Measurements from ENCODE around the gene KCND3. TPM values are rescaled to one million over a fixed set of nuclear protein-coding genes. Genes with fewer than 3 reads are reported as not detected.

KCND3 gene
- total RNA-seq, 1 donor from 2014 or later: 3.7 TPM

DNA sequence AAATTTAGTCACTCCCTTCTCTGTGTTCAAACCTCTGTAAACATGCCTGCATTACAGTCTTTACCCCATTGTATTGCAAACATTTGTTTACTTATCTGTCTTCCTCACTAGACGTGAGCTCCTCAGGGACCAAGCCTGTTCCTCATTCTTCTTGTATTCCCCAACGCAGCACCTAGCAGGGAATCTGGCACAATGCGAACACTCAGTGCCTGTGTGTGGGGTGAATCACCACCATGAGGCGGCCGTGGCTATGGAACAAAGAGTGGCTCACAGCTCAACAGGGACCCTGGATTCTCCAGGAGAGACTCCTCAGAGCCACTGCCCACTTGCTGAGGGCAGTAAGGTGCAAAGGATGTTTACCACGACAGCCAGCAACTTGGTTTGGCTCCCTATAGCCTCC lies 137.9 kb downstream of the KCND3 start:
- peak overlapping the region; percentile 49 for H3K4me3 Mint-ChIP-seq (ENCODE audit: unreplicated experiment)
- DNase-seq: no peak
- TF ChIP-seq, protein P1, sequence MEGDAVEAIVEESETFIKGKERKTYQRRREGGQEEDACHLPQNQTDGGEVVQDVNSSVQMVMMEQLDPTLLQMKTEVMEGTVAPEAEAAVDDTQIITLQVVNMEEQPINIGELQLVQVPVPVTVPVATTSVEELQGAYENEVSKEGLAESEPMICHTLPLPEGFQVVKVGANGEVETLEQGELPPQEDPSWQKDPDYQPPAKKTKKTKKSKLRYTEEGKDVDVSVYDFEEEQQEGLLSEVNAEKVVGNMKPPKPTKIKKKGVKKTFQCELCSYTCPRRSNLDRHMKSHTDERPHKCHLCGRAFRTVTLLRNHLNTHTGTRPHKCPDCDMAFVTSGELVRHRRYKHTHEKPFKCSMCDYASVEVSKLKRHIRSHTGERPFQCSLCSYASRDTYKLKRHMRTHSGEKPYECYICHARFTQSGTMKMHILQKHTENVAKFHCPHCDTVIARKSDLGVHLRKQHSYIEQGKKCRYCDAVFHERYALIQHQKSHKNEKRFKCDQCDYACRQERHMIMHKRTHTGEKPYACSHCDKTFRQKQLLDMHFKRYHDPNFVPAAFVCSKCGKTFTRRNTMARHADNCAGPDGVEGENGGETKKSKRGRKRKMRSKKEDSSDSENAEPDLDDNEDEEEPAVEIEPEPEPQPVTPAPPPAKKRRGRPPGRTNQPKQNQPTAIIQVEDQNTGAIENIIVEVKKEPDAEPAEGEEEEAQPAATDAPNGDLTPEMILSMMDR (IDR thresholded peaks at IDR 0.05; ENCODE audit: partially characterized antibody, unreplicated experiment): no peak
- peaks cover 22% of the 10 kb centered on the region for H3K27me3 Mint-ChIP-seq (ENCODE audit: unreplicated experiment)
- H3K9me3 Mint-ChIP-seq (ENCODE audit: unreplicated experiment): peaks cover 22% of the 10 kb centered on the region
- H3K4me1 Mint-ChIP-seq (ENCODE audit: low read depth, unreplicated experiment): peaks cover 60% of the 10 kb centered on the region
- H3K36me3 Mint-ChIP-seq (ENCODE audit: unreplicated experiment): no peaks in the 10 kb centered on the region
- peak overlapping the region; percentile 79 for H3K27ac Mint-ChIP-seq (ENCODE audit: unreplicated experiment)

DNA sequence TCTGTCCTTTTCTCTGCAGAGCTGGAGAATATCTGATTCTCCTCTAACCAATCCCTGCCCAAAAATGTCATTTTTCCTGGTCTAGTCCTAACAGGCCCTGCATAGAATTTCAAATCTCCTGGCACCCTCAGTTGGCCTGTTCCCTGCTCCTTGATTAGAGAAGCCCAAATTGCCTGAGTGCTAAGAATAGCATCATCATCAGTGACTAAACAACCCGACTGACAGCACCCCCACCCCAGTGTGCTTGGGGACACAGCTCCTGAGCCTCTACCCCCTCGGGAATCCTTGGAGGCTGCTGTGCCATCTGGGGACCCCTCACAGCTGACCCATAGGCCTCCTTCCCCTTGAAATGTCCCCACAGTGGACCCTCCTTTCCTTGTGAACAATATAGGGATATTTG lies 139.4 kb downstream of the KCND3 start:
- peak overlapping the region; percentile 67 for H3K4me3 Mint-ChIP-seq (ENCODE audit: unreplicated experiment)
- H3K36me3 Mint-ChIP-seq (ENCODE audit: unreplicated experiment): no peaks in the 10 kb centered on the region
- H3K9me3 Mint-ChIP-seq (ENCODE audit: unreplicated experiment): peaks cover 27% of the 10 kb centered on the region
- TF ChIP-seq, protein P1 (IDR thresholded peaks at IDR 0.05; ENCODE audit: partially characterized antibody, unreplicated experiment): no peak
- no peak for DNase-seq
- peak overlapping the region; percentile 62 for H3K27ac Mint-ChIP-seq (ENCODE audit: unreplicated experiment)
- peaks cover 23% of the 10 kb centered on the region for H3K27me3 Mint-ChIP-seq (ENCODE audit: unreplicated experiment)
- peaks cover 66% of the 10 kb centered on the region for H3K4me1 Mint-ChIP-seq (ENCODE audit: low read depth, unreplicated experiment)

DNA sequence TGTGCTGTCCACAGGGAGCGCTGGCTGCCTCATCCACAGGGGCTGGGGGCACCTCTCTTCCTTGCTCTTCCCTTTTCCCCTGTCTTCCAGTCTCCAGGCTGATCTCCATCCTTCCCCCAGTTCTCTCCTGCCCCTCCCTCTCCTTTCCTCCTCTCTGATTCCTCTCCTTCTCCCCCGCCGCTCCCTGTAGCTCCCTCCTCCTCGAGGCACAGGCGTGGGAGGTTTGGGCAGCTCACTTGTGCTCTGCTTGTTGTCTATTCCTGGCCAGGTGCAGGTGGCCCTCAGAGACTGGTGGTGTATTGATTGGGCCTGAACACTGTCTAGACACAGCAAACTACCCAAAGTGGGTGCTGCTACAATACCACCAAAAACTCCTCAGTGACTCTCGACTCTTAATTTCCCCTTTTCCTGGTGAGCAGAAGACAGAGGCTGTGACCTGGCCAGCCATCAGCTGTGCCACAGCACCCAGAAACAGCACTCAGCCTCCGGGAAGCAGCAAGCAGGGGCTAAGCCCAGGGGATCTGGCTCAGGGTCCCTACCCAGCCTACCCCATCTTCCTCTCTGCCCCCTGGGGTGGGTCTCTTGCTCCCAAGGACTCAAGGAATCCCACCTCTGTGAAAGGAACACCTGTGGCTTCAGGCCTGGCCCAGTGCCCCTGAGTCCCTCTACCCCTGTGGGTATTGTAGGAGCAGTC lies 140.5 kb downstream of the KCND3 start:
- TF ChIP-seq, protein P1 (IDR thresholded peaks at IDR 0.05; ENCODE audit: partially characterized antibody, unreplicated experiment): no peak
- peaks cover 76% of the 10 kb centered on the region for H3K4me1 Mint-ChIP-seq (ENCODE audit: low read depth, unreplicated experiment)
- no peak for DNase-seq
- no peaks in the 10 kb centered on the region for H3K36me3 Mint-ChIP-seq (ENCODE audit: unreplicated experiment)
- H3K27ac Mint-ChIP-seq (ENCODE audit: unreplicated experiment): no peak overlapping the region
- H3K27me3 Mint-ChIP-seq (ENCODE audit: unreplicated experiment): peaks cover 24% of the 10 kb centered on the region
- peak overlapping the region; percentile 16 for H3K4me3 Mint-ChIP-seq (ENCODE audit: unreplicated experiment)
- peaks cover 32% of the 10 kb centered on the region for H3K9me3 Mint-ChIP-seq (ENCODE audit: unreplicated experiment)

DNA sequence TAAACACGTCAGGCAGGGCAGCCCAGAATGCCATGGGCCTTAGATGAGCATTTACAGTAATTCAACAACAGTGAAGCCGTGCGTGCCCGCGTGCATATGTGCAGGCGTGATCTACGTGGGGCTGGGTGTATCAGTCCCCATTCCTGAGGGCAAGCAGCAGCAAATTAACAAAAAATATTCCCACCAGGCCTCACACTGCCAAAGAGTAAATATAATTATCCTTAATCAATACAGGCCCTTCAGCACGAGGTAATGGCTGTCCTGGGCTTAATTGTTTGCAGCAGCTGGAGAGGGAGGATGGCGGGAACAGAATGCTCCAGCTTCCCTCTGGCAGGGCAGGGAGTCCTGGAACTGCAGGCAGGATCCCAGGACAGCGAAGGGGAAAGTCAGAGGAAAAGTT lies 142.0 kb downstream of the KCND3 start:
- Mint-ChIP-seq H3K27ac (ENCODE audit: unreplicated experiment) (peak overlapping the region; percentile 81), H3K27me3 (ENCODE audit: unreplicated experiment) (peaks cover 23% of the 10 kb centered on the region), H3K4me3 (ENCODE audit: unreplicated experiment) (no peak overlapping the region), H3K36me3 (ENCODE audit: unreplicated experiment) (no peaks in the 10 kb centered on the region), H3K4me1 (ENCODE audit: low read depth, unreplicated experiment) (peaks cover 72% of the 10 kb centered on the region), H3K9me3 (ENCODE audit: unreplicated experiment) (peaks cover 28% of the 10 kb centered on the region)
- DNase-seq: peak; percentile 63
- TF ChIP-seq, protein P1 (IDR thresholded peaks at IDR 0.05; ENCODE audit: partially characterized antibody, unreplicated experiment): no peak

DNA sequence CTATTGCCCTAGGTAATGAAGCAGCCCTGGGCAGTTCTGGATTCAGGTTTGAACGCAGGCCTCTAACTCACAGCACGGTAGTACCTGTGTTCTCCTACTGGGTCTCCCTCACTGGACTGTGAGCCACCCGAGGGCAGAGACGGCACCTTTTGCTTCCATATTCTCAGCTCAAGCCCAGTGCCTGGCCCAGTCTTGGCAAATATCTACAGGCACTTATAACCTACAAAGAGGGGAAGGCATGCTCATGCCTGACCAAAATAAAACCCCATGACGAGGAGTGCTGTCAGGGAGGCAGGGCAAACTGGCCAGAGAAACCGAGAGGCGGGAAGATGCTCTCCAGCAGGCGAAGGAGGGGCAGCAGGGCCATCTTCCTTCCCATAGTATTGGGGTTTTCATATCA lies 142.6 kb downstream of the KCND3 start:
- DNase-seq: no peak
- Mint-ChIP-seq H3K27me3 (ENCODE audit: unreplicated experiment) (peaks cover 18% of the 10 kb centered on the region), H3K4me1 (ENCODE audit: low read depth, unreplicated experiment) (peaks cover 66% of the 10 kb centered on the region), H3K27ac (ENCODE audit: unreplicated experiment) (peak overlapping the region; percentile 81), H3K4me3 (ENCODE audit: unreplicated experiment) (peak overlapping the region; percentile 50), H3K9me3 (ENCODE audit: unreplicated experiment) (peaks cover 27% of the 10 kb centered on the region), H3K36me3 (ENCODE audit: unreplicated experiment) (no peaks in the 10 kb centered on the region)
- TF ChIP-seq, protein P1 (IDR thresholded peaks at IDR 0.05; ENCODE audit: partially characterized antibody, unreplicated experiment): no peak
